ENCODE data around the gene BRD2.

DNA sequence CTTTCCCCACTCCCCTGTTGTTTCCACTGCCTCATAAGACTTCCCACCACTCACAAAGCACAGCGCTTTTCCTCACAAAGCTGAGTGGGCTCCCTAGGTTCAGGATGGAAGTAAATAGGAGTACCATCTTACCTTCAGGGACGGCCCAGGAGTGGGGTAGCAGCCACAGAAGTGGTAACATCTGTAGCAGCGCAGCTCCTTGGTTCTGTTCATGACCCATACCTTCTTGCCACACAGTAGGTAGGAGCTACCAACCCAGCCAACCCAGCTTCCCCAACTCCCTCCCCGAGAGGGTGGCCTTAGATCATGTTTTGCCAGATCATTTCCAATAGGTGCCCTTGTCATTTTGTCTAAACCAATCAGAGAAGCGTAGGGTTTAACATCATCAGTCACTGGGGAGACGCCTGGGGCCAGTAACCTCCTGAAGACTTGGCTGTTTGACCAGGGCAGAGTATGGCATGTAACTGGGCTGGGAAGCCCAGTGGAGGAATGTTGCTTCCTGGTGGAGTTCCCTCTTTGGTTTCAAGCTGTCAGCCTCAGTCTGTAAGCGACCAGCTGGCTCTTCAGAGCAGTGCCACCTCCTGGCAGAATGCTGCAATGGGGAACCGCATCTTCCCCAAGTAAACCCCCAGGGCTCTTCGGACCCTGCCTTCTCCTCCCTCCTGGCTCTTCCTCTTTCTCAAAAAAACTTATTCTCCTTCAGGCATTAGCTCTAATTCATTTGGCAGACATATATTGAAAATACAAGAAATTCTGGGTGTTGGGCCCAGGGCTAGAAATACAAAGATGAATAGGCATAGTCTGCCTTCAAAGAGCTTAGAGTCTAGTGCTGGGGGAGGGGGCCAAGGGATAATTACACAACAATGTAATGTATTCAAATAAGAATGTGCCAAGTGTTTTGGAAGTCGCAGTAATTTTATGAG lies 15.3 kb upstream of the BRD2 start, which contains the start of gene HLA-DMA:
- TF ChIP-seq POLR2A (IDR thresholded peaks at IDR 0.05; ENCODE audit: low read length) (peak; percentile 58), GATA1 (IDR thresholded peaks at IDR 0.05; ENCODE audit: low read depth, low read length) (no peak)

Data from erythroblast (primary cell).